Measurements from ENCODE around the gene FHOD1. TPM values are rescaled to one million over a fixed set of nuclear protein-coding genes. Genes with fewer than 3 reads are reported as not detected.

Gene FHOD1
- polyA plus RNA-seq, 1 of the 3 experiments (the other 2 are of a cell fraction) = 70.9 TPM

DNA sequence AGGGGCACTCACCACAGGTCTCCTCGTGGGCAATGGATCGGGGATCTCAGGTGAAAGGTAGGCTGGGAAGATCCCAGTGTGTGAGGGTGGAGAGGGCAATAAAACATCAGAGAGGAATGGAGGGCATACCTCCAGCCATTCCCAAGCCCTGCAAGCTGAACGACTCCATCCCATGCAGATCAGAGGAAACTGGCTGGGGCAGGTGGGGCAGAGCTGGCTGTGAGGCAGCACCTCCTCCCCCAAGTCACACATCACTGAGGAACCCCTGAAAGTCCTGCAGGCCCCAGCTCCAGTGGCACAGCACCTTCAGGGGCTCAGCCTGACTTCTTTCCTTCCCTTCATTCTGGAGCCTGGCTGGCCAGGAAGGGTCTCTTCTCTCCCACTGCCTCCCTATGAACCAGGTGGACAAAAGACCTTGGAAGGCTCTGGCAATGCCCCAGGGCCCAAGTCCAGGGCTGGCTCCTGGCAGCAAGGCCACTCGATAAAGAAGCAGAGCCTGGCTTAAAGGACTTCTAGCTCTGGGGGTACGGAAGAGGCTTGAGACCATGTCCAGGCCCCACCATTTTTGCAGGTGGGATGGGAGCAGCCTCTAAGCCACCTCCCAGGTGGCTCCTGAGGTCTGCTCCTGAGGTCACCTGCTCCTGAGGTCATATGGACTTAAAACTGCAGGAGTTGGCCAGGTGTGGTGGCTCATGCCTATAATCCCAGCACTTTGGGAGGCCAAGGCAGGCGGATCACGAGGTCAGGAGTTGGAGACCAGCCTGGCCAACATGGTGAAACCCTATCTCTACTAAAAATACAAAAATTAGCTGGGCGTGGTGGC, 33.9 kb downstream of the FHOD1 start:
- H3F3A ChIP-seq (replicated peaks; ENCODE audit: insufficient read depth) = no peaks in the 10 kb centered on the region
- H3K79me2 ChIP-seq (ENCODE audit: insufficient read depth) = no peaks in the 10 kb centered on the region
- H3K9ac ChIP-seq = no peak overlapping the region
- TF ChIP-seq JUND (IDR thresholded peaks at IDR 0.05) = no peak
- no peak overlapping the region for H3K4me2 ChIP-seq
- peaks cover 0 to 10% of the 10 kb centered on the region in 2 experiments; a peak in 1 of 4 replicates for H3K4me1 ChIP-seq (ENCODE audit: control insufficient read depth in 1 of 2, insufficient read depth in 2 of 2, low read depth in 1 of 2, low read length in 1 of 2)
- no peak overlapping the region for H2AFZ ChIP-seq (ENCODE audit: low read depth)
- no peak overlapping the region for H3K4me3 ChIP-seq (ENCODE audit: low read depth in 2 of 2, low read length in 1 of 2)
- no peaks in the 10 kb centered on the region for H3K9me3 ChIP-seq
- H3K27ac ChIP-seq (ENCODE audit: low read depth in 2 of 2, low read length in 1 of 2) = no peak overlapping the region
- DNase-seq = no peak
- no peaks in the 10 kb centered on the region for H3K36me3 ChIP-seq (replicated peaks in 1 of 2; ENCODE audit: control insufficient read depth in 1 of 2, insufficient read depth in 2 of 2, low read length in 1 of 2)
- CTCF ChIA-PET = interaction anchor here (0.6 to 1.0 kb wide), 2 partner anchors 58 to 203 kb away, joined by 3 to 5 read pairs; no protein-coding TSS in a partner anchor
- no peaks in the 10 kb centered on the region for H3K9me2 ChIP-seq
- POLR2A ChIA-PET = interaction anchor here (1.1 kb wide), 2 partner anchors 11 to 15 kb away, joined by 3 read pairs; no protein-coding TSS in a partner anchor
- no peaks in the 10 kb centered on the region for H4K20me1 ChIP-seq (ENCODE audit: insufficient read depth)
- H3K27me3 ChIP-seq (ENCODE audit: insufficient read depth) = no peaks in the 10 kb centered on the region
- 81% methylated on average over 7 of the region's 8 CpGs for WGBS (ENCODE audit: low lambda C conversion rate)

DNA sequence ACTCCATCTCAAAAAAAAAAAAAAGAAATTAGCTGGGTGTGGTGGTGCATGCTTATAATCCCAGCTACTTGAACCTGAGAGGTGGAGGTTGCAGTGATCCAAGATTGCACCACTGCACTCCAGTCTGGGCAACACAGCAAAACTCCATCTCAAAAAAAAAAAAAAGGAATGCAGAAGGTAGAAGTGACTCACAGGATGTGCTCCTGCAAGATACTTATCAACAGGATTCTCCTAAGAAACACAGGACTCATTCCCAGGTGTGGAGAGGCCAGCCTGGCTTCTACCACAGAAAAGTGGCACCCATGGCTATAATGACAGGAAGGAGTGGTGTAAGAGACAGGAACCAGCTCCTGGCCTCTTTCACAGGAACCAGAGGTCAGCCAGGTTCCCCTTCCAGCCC, 34.5 kb downstream of the FHOD1 start:
- Histone ChIP-seq H3K9me3 (no peaks in the 10 kb centered on the region), H4K20me1 (ENCODE audit: insufficient read depth) (no peaks in the 10 kb centered on the region), H3K4me2 (no peak overlapping the region), H3K36me3 (replicated peaks in 1 of 2; ENCODE audit: control insufficient read depth in 1 of 2, insufficient read depth in 2 of 2, low read length in 1 of 2) (no peaks in the 10 kb centered on the region), H3F3A (replicated peaks; ENCODE audit: insufficient read depth) (no peaks in the 10 kb centered on the region), H3K9ac (no peak overlapping the region), H3K9me2 (no peaks in the 10 kb centered on the region), H2AFZ (ENCODE audit: low read depth) (no peak overlapping the region), H3K27ac (ENCODE audit: low read depth in 2 of 2, low read length in 1 of 2) (no peak overlapping the region), H3K4me3 (ENCODE audit: low read depth in 2 of 2, low read length in 1 of 2) (no peak overlapping the region), H3K27me3 (ENCODE audit: insufficient read depth) (no peaks in the 10 kb centered on the region), H3K4me1 (ENCODE audit: control insufficient read depth in 1 of 2, insufficient read depth in 2 of 2, low read depth in 1 of 2, low read length in 1 of 2) (peaks cover 5 to 12% of the 10 kb centered on the region in 2 experiments; a peak in 2 of 4 replicates), H3K79me2 (ENCODE audit: insufficient read depth) (no peaks in the 10 kb centered on the region)
- ChIA-PET CTCF (interaction anchor here (1.0 kb wide), 1 partner anchor 57 kb away, joined by 5 read pairs; no protein-coding TSS in a partner anchor), POLR2A (no interaction called here)
- no peak for DNase-seq
- no peak for TF ChIP-seq SMC3 (IDR thresholded peaks at IDR 0.05; ENCODE audit: low read depth, low read length)
- TF ChIP-seq RFX5 (IDR thresholded peaks at IDR 0.05; ENCODE audit: low read length) = no peak
- 0 out of 2 replicates have a peak, but pooled peaks have one; percentile 16 for TF ChIP-seq TCF12 (IDR thresholded peaks at IDR 0.05)
- TF ChIP-seq MEF2A (IDR thresholded peaks at IDR 0.05; ENCODE audit: borderline replicate concordance, low read depth) = no peak

DNA sequence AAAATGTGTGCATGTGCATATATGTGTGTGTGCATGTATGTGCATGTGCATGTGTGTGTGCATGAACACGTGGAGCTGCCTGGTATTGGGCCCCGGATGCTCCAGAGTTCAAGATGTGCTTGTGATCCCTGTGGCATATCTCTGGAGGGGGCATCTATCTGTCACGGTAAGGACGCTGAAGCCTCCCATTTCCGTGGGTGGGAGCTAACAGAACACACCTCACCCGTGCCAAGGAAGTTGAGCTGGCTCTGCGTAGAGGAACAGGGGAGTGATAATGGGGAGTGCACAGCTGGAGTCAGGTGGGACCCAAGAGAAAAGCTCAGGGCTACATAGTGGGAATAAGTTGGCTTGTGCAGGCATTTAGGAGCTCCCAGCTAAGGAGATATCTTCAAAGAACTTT, 35.6 kb downstream of the FHOD1 start:
- TF ChIP-seq, protein P1, sequence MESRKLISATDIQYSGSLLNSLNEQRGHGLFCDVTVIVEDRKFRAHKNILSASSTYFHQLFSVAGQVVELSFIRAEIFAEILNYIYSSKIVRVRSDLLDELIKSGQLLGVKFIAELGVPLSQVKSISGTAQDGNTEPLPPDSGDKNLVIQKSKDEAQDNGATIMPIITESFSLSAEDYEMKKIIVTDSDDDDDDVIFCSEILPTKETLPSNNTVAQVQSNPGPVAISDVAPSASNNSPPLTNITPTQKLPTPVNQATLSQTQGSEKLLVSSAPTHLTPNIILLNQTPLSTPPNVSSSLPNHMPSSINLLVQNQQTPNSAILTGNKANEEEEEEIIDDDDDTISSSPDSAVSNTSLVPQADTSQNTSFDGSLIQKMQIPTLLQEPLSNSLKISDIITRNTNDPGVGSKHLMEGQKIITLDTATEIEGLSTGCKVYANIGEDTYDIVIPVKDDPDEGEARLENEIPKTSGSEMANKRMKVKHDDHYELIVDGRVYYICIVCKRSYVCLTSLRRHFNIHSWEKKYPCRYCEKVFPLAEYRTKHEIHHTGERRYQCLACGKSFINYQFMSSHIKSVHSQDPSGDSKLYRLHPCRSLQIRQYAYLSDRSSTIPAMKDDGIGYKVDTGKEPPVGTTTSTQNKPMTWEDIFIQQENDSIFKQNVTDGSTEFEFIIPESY (IDR thresholded peaks at IDR 0.05; ENCODE audit: borderline replicate concordance, low read depth) = no peak
- TF ChIP-seq YY1 (IDR thresholded peaks at IDR 0.05; ENCODE audit: low read depth) (no peak), ELF1 (IDR thresholded peaks at IDR 0.05) (no peak), MXI1 (IDR thresholded peaks at IDR 0.05; ENCODE audit: low read depth, low read length) (no peak), RFX5 (IDR thresholded peaks at IDR 0.05; ENCODE audit: low read length) (no peak), GATA2 (CRISPR knock-in tag; IDR thresholded peaks at IDR 0.05) (no peak), EZH2phosphoT487 (IDR thresholded peaks at IDR 0.05; ENCODE audit: borderline replicate concordance, low read depth) (no peak), TCF12 (IDR thresholded peaks at IDR 0.05) (no peak)
- TF ChIP-seq, protein P2, sequence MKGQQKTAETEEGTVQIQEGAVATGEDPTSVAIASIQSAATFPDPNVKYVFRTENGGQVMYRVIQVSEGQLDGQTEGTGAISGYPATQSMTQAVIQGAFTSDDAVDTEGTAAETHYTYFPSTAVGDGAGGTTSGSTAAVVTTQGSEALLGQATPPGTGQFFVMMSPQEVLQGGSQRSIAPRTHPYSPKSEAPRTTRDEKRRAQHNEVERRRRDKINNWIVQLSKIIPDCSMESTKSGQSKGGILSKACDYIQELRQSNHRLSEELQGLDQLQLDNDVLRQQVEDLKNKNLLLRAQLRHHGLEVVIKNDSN (IDR thresholded peaks at IDR 0.05; ENCODE audit: borderline replicate concordance, low read depth) = no peak
- Histone ChIP-seq H3K9me3 (no peaks in the 10 kb centered on the region), H3K36me3 (replicated peaks in 1 of 2; ENCODE audit: control insufficient read depth in 1 of 2, insufficient read depth in 2 of 2, low read length in 1 of 2) (no peaks in the 10 kb centered on the region), H2AFZ (ENCODE audit: low read depth) (no peak overlapping the region), H3K9me2 (no peaks in the 10 kb centered on the region), H3K27me3 (ENCODE audit: insufficient read depth) (no peaks in the 10 kb centered on the region), H3F3A (replicated peaks; ENCODE audit: insufficient read depth) (no peaks in the 10 kb centered on the region), H3K9ac (no peak overlapping the region), H3K27ac (ENCODE audit: low read depth in 2 of 2, low read length in 1 of 2) (no peak overlapping the region), H3K4me2 (no peak overlapping the region), H3K4me3 (ENCODE audit: low read depth in 2 of 2, low read length in 1 of 2) (no peak overlapping the region), H3K4me1 (ENCODE audit: control insufficient read depth in 1 of 2, insufficient read depth in 2 of 2, low read depth in 1 of 2, low read length in 1 of 2) (peaks cover 8 to 14% of the 10 kb centered on the region in 2 experiments; a peak in 2 of 4 replicates), H3K79me2 (ENCODE audit: insufficient read depth) (no peaks in the 10 kb centered on the region), H4K20me1 (ENCODE audit: insufficient read depth) (no peaks in the 10 kb centered on the region)
- DNase-seq = no peak
- ChIA-PET POLR2A (interaction anchor here (0.7 kb wide), 1 partner anchor 9 kb away, joined by 4 read pairs; no protein-coding TSS in a partner anchor), CTCF (no interaction called here)
- WGBS (ENCODE audit: low lambda C conversion rate) = 87% methylated on average over 7 of the region's 7 CpGs
